Transverse colon (tissue), 3 donors: ENCODE results near the gene DCAF4L1.

Experiments used
- POLR2A ChIP-seq: fragments of 450-650 bp; IDR thresholded peaks from one replicate; pipeline ENCODE4 v1.6.1; 2016; ENCODE audit warnings: antibody characterized with exemption, mild to moderate bottlenecking, moderate library complexity
- TF ChIP-seq, protein P1 (sequence below), 5 experiments: fragments of 200-600 bp in 3 of 5; fragments of 450-650 bp in 2 of 5; sonication (generic) in 3 of 5; IDR thresholded peaks; 1 replicate in 2 of 5; 2 replicates in 3 of 5; pipeline ENCODE4 v1.5.1; 2016 to 2017; ENCODE audit warnings: antibody characterized with exemption in 5 of 5, inconsistent platforms in 3 of 5, mild to moderate bottlenecking in 2 of 5, moderate library complexity in 1 of 5

- TF ChIP-seq POLR2A = no peak
- TF ChIP-seq, protein P1, sequence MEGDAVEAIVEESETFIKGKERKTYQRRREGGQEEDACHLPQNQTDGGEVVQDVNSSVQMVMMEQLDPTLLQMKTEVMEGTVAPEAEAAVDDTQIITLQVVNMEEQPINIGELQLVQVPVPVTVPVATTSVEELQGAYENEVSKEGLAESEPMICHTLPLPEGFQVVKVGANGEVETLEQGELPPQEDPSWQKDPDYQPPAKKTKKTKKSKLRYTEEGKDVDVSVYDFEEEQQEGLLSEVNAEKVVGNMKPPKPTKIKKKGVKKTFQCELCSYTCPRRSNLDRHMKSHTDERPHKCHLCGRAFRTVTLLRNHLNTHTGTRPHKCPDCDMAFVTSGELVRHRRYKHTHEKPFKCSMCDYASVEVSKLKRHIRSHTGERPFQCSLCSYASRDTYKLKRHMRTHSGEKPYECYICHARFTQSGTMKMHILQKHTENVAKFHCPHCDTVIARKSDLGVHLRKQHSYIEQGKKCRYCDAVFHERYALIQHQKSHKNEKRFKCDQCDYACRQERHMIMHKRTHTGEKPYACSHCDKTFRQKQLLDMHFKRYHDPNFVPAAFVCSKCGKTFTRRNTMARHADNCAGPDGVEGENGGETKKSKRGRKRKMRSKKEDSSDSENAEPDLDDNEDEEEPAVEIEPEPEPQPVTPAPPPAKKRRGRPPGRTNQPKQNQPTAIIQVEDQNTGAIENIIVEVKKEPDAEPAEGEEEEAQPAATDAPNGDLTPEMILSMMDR (IDR thresholded peaks at IDR 0.05) = no peak
These were observed 17.2 kb upstream of the DCAF4L1 start for GRCh38 chr4:41964401-41964800.
